Large intestine (tissue), 3 donors: Measurements from ENCODE around the gene SLC36A2. TPM values are rescaled to one million over a fixed set of nuclear protein-coding genes. Genes with fewer than 3 reads are reported as not detected.

Source experiments
- DNase-seq, 2 donors: peaks; one replicate each; pipeline versions ENCODE4 v3.0.0 to v3.0.0-alpha.2; 2013
- H3K27ac ChIP-seq: one replicate; pipeline ENCODE4 v1.5.1; 2013; ENCODE audit warnings: low read length
- H3K27me3 ChIP-seq: 2 replicates; pipeline ENCODE4 v1.6.1; 2013; ENCODE audit warnings: low read length; ENCODE audit not compliant: control insufficient read depth, insufficient read depth
- H3K36me3 ChIP-seq: 2 replicates; pipeline ENCODE4 v1.6.1; 2013; ENCODE audit warnings: low read length; ENCODE audit not compliant: control insufficient read depth, insufficient read depth
- H3K4me1 ChIP-seq: one replicate; pipeline ENCODE4 v1.6.1; 2013; ENCODE audit warnings: low read length; ENCODE audit not compliant: control insufficient read depth, insufficient read depth
- H3K4me3 ChIP-seq: one replicate; pipeline ENCODE4 v1.5.1; 2013; ENCODE audit warnings: low read length
- H3K9me3 ChIP-seq: one replicate; pipeline ENCODE4 v1.6.1; 2013; ENCODE audit warnings: mild to moderate bottlenecking, low read depth, low read length, moderate library complexity; ENCODE audit not compliant: control insufficient read depth
- WGBS: methylation state at CpG from one replicate; pipeline ENCODE4 v1.1.5; 2013; ENCODE audit warnings: low lambda C conversion rate; ENCODE audit not compliant: insufficient coverage; 5-methylcytosine and 5-hydroxymethylcytosine counted together
- polyA plus RNA-seq: library from polyadenylated mRNA; unstranded; fragments of 120-200 nt; gene quantifications from one replicate; pipeline ENCODE4 v1.2.1, GENCODE V29; 2013

SLC36A2 gene
- polyA plus RNA-seq, 1 donor: not detected

GRCh38 chr5:151286246-151286645, 61.1 kb downstream of the SLC36A2 start:
- no peak overlapping the region for H3K27ac ChIP-seq
- H3K36me3 ChIP-seq: no peaks in the 10 kb centered on the region
- no peak overlapping the region for H3K4me3 ChIP-seq
- H3K27me3 ChIP-seq: no peaks in the 10 kb centered on the region
- H3K4me1 ChIP-seq: no peaks in the 10 kb centered on the region
- no peak for DNase-seq
- no CpG with 5 or more reads among the region's 1 CpG for WGBS
- no peaks in the 10 kb centered on the region for H3K9me3 ChIP-seq

GRCh38 chr5:151285683-151286082, 61.7 kb downstream of the SLC36A2 start:
- no peaks in the 10 kb centered on the region for H3K36me3 ChIP-seq
- WGBS: no CpG with 5 or more reads among the region's 5 CpGs

GRCh38 chr5:151284392-151284967, 62.9 kb downstream of the SLC36A2 start:
- no peak for DNase-seq
- H3K27ac ChIP-seq: no peak overlapping the region
- 92% methylated on average over 2 of the region's 8 CpGs for WGBS
- no peaks in the 10 kb centered on the region for H3K36me3 ChIP-seq
- no peaks in the 10 kb centered on the region for H3K27me3 ChIP-seq
- H3K9me3 ChIP-seq: no peaks in the 10 kb centered on the region
- H3K4me1 ChIP-seq: no peaks in the 10 kb centered on the region
- no peak overlapping the region for H3K4me3 ChIP-seq

More at GRCh38 chr5:151285683-151286082, 61.7 kb downstream of the SLC36A2 start:
- H3K4me3 ChIP-seq: no peak overlapping the region
- H3K27me3 ChIP-seq: no peaks in the 10 kb centered on the region
- no peak overlapping the region for H3K27ac ChIP-seq
- no peaks in the 10 kb centered on the region for H3K9me3 ChIP-seq
- H3K4me1 ChIP-seq: no peaks in the 10 kb centered on the region
- DNase-seq: no peak

- no peaks in the 10 kb centered on the region for H3K4me1 ChIP-seq
- no peaks in the 10 kb centered on the region for H3K36me3 ChIP-seq
- H3K27me3 ChIP-seq: no peaks in the 10 kb centered on the region
- no peak overlapping the region for H3K27ac ChIP-seq
- H3K9me3 ChIP-seq: no peaks in the 10 kb centered on the region
- DNase-seq: no peak
- no CpG with 5 or more reads among the region's 4 CpGs for WGBS
- no peak overlapping the region for H3K4me3 ChIP-seq
Observed at GRCh38 chr5:151283120-151283825, 64.1 kb downstream of the SLC36A2 start.

- Histone ChIP-seq H3K9me3 (no peaks in the 10 kb centered on the region), H3K27me3 (no peaks in the 10 kb centered on the region), H3K4me3 (no peak overlapping the region), H3K36me3 (no peaks in the 10 kb centered on the region), H3K27ac (no peak overlapping the region), H3K4me1 (no peaks in the 10 kb centered on the region)
- DNase-seq: no peak
- WGBS: 96% methylated on average over 8 of the region's 13 CpGs
Observed at GRCh38 chr5:151281001-151281639, 66.2 kb downstream of the SLC36A2 start.

- H3K36me3 ChIP-seq: no peaks in the 10 kb centered on the region
- H3K4me1 ChIP-seq: no peaks in the 10 kb centered on the region
- no CpG with 5 or more reads among the region's 2 CpGs for WGBS
- H3K27me3 ChIP-seq: no peaks in the 10 kb centered on the region
- no peak for DNase-seq
- no peak overlapping the region for H3K27ac ChIP-seq
- H3K4me3 ChIP-seq: no peak overlapping the region
- no peaks in the 10 kb centered on the region for H3K9me3 ChIP-seq
Observed at GRCh38 chr5:151280443-151280842, 66.9 kb downstream of the SLC36A2 start.

GRCh38 chr5:151278845-151279244, 68.5 kb downstream of the SLC36A2 start:
- Histone ChIP-seq H3K36me3 (no peaks in the 10 kb centered on the region), H3K27me3 (no peaks in the 10 kb centered on the region), H3K4me3 (no peak overlapping the region), H3K9me3 (no peaks in the 10 kb centered on the region), H3K27ac (no peak overlapping the region), H3K4me1 (no peaks in the 10 kb centered on the region)
- DNase-seq: no peak
- 100% methylated on average over 1 of the region's 5 CpGs for WGBS

- Histone ChIP-seq H3K36me3 (no peaks in the 10 kb centered on the region), H3K4me3 (no peak overlapping the region), H3K27me3 (no peaks in the 10 kb centered on the region), H3K4me1 (no peaks in the 10 kb centered on the region), H3K27ac (no peak overlapping the region), H3K9me3 (no peaks in the 10 kb centered on the region)
- WGBS: no CpG with 5 or more reads among the region's 2 CpGs
- DNase-seq: no peak
Observed at GRCh38 chr5:151275803-151276202, 71.6 kb downstream of the SLC36A2 start.

- Histone ChIP-seq H3K4me1 (no peaks in the 10 kb centered on the region), H3K4me3 (no peak overlapping the region), H3K27ac (no peak overlapping the region), H3K27me3 (no peaks in the 10 kb centered on the region), H3K36me3 (no peaks in the 10 kb centered on the region), H3K9me3 (no peaks in the 10 kb centered on the region)
- no peak for DNase-seq
Observed at GRCh38 chr5:151274666-151275065, 72.7 kb downstream of the SLC36A2 start.

GRCh38 chr5:151271336-151271735, 76.0 kb downstream of the SLC36A2 start:
- Histone ChIP-seq H3K27ac (no peak overlapping the region), H3K36me3 (peaks cover 20% of the 10 kb centered on the region), H3K9me3 (no peaks in the 10 kb centered on the region), H3K4me3 (no peak overlapping the region), H3K27me3 (no peaks in the 10 kb centered on the region), H3K4me1 (no peaks in the 10 kb centered on the region)
- DNase-seq: no peak

GRCh38 chr5:151270599-151270998, 76.8 kb downstream of the SLC36A2 start:
- H3K36me3 ChIP-seq: peaks cover 21% of the 10 kb centered on the region
- no peak for DNase-seq
- H3K9me3 ChIP-seq: no peaks in the 10 kb centered on the region

More at GRCh38 chr5:151270599-151270998, 76.8 kb downstream of the SLC36A2 start:
- H3K27me3 ChIP-seq: no peaks in the 10 kb centered on the region
- no CpG with 5 or more reads among the region's 1 CpG for WGBS
- H3K27ac ChIP-seq: no peak overlapping the region
- no peaks in the 10 kb centered on the region for H3K4me1 ChIP-seq
- H3K4me3 ChIP-seq: no peak overlapping the region
